Limb (tissue), 2 donors: ENCODE results near the gene MACROD1.

ENCODE experiments used
- DNase-seq, 2 donors: peaks; one replicate each; pipeline ENCODE4 v3.0.0-alpha.2; 2016; ENCODE audit errors: extremely low spot score in 2 of 2

MACROD1 gene

DNA sequence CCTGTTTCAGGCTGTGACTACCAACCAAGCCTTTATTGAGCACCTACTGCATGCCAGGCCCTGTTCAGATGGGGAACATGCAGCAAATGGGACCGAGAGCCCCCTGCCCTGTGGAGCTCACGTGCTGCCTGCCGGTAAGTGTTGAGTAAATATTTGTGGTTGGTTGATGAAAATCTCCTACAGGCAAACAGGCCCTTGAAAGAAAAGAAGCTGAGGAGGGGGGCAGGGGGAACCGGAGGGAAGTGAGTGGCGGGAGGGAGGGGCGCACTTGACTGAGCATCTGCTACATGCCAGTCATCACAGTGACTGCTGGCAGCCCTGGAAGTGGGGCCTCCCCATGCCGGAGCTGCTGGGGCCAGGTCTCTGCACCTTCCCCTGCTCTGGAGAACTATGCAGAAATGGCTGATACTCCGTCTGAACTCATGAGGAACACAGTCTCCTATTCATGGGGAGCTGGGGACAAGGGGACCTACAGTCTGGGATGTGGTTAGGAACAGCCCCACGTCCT, 34.2 kb downstream of the MACROD1 start:
- DNase-seq = peak in 1 of 2 donors; percentile 65

DNA sequence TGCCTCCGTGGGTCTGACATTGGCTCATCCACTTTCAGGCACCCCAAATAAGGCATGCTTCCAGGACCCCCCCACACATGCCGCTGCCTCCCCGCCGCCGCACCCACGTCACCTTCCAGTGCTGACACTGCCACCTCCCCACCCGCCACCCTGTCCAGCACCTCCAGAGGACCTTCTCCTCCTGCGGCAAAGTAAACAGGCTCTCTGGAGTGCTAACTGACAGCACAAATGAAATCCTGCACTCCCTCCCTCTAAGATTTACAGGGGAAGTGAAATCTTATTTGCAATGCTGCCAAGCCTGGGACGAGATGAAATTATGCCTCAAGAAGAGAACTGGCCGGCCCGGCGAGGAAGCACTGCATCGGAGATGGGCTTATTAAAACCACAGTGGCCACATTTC, 35.3 kb downstream of the MACROD1 start:
- DNase-seq = no peak

DNA sequence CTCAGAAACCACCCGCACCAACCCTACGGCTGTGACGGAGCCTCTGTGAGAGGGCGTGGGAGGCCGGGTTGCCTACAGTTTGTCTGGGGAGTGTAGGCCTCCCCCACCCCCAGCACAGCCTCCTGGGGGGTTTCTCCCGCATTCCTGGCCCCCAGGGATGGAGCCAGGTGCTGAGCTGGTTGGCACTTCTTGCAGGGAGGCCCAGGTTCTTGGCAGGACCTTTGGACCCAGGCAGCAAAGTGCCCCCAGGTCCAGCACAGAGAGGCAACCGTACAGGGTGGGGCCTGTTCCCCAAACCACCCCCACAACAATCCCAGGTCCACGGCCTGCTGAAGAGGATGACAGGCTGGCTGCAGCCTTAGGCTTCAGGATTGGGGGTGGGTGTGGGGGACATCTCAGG, 36.5 kb downstream of the MACROD1 start:
- no peak for DNase-seq

DNA sequence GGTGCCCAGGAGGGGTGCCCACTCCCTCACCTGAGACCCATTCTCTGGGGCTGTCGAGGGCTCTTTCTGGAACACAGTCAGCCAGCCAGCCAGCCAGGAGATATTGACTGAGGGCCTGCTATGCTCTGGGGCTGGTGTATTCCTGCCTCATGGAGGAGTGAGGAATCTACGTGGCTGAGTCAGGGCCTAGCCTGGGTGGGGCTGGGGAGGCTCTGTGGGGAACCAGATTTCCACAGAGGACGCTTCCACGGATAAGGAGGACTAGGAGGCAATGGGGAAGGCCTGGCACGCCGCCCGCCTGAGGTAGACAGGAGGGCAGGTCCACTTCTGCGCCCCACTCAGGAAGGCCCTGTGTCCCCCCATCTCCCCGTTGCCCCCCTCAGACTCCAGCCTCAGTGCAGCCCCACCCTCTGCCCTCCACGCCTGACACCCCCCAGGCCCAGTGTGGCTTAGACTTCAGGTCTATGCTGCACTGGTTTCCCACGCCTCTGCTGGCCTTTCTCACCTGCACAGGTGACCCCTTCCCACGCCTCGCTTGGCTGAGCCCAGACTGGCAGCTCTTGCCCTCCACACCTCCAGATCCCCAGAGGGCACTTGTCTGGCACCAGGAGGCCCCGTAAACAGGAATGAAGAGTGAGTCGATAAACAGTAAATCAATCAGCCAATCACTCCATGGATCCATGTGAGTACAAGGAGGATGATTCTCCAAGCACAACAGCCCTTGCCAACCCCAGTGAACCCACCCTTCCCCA, 37.5 kb downstream of the MACROD1 start:
- DNase-seq = no peak

DNA sequence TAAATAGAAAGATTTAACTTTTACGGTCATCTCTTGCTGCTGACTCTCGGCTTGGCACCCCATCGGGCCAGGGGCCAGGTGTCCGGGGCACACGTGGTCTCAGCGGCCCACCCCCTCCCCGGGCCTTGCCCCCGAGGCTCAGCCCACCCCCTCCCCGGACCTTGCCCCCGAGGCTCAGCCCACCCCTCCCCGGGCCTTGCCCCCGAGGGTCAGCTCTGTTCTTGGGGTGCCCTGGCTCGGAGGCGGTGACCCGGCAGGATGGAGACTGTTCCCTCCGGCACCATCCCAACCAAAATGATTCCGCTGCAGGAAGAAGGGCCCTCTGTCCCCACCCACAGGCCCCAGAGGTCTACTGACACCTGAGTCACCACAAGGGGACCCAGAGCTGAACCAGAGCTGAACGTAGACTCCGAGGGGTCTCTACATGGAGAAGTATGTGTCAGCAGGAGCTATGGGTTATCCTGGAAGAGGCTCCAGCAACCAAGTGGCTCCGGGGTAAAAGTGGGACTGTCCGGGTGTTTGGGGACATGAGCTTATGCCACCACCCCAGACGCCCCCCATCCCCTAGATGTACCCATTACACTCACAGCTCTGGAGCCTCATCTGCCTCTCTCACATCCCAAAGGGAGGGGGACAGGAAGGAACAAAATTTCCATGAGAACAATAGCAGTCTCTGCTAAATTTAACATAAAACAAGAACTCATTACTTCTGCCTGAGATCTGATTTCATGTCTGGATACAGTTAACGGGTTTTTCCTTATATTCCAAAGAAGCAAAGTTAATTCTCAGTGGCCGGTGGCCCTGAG, 38.4 kb downstream of the MACROD1 start:
- no peak for DNase-seq

DNA sequence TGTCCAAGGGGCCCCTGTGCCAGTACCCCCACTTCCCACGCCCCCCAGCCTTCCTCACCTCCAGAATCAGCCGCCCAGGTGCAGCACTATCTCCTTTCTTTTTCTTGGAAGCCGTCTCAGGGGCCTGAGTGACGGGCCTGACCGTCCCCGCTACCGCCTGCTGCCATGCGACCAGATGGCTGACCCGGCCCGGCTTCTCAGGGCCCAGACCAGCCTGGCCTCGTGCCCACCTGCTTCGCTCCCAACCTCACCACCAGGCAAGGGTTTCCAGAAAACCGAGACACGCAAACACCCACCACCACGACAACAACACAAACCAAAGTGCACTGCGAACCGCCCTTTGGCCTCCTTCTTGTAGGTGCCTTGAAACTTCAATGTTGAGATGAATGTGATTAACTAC, 39.1 kb downstream of the MACROD1 start:
- no peak for DNase-seq

DNA sequence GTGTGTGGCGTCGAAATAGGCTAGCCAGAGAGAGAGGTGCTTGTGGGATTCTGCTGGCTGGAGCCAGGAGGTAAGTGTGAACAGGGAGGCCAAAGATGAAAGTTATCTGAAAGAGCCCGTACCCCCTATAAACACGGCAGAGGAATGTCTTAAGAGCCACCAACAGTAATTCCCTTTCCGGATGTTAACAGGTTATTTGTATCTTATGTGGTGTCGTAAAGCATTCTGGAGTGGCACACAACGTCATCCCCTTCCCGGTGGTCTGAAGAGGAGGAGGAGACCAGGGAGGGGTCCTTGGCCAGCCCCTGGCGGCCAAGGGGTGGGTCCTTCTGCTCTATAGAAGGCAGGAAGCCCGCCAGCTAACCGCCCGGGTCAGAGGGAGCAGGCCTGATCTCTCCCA, 39.5 kb downstream of the MACROD1 start:
- DNase-seq = no peak

DNA sequence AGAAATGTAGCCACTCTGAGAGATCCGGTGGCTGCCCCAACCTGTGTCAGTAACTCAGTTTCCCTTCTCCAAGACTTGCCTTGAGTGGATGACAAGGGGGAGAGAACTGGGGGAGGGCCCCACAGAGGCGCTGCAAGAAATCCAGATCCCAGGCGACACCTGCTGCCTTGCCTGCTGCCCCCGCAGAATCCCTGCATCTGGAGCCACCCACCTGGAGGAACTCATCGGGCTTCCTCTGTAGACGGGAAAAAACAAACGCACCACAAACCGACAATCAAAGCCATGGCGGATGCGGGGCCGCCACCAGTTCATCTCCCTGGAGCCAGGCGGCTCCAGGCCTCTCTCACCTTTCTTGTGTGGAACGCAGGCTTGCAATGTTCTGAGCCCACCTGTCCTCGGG, 40.2 kb downstream of the MACROD1 start:
- no peak for DNase-seq

DNA sequence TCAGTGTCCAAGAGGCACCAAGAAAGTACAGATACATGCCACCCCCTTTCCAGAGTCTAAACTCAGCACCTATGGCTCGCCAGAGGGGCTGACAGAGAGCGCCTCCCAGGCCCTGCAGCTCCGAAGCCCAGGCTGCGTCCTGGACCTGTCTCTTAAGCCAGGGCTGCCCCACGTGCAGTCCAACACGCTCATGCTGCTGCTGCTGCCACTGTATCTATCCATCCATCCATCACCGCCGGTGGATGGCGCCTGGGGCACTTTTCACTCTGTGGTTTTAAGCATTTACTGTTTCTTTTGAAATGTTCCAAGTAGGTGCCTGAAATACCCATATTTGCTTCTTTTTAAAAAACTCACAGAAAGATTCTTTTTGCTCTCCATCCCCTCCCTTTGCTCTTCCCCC, 41.8 kb downstream of the MACROD1 start:
- no peak for DNase-seq

DNA sequence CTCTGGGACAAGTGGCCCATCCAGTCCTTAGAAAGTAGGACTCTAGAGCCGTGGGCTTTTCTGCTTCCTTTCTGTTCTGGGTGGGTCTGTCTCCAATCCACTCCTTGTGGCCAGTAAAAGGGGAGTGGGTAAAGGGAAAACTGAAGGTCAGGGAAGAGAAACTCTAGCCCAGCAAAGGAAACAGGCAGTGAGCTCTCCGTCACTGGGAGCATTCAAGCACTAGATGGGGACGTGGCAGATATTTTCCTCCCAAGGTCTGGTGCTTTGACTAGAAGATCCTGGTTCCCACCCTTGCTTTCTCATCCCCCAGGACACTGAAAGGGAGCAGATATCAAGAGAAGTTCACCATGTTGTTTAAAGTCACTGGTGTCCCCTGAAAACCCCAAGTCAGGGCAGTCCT, 42.2 kb downstream of the MACROD1 start:
- no peak for DNase-seq

DNA sequence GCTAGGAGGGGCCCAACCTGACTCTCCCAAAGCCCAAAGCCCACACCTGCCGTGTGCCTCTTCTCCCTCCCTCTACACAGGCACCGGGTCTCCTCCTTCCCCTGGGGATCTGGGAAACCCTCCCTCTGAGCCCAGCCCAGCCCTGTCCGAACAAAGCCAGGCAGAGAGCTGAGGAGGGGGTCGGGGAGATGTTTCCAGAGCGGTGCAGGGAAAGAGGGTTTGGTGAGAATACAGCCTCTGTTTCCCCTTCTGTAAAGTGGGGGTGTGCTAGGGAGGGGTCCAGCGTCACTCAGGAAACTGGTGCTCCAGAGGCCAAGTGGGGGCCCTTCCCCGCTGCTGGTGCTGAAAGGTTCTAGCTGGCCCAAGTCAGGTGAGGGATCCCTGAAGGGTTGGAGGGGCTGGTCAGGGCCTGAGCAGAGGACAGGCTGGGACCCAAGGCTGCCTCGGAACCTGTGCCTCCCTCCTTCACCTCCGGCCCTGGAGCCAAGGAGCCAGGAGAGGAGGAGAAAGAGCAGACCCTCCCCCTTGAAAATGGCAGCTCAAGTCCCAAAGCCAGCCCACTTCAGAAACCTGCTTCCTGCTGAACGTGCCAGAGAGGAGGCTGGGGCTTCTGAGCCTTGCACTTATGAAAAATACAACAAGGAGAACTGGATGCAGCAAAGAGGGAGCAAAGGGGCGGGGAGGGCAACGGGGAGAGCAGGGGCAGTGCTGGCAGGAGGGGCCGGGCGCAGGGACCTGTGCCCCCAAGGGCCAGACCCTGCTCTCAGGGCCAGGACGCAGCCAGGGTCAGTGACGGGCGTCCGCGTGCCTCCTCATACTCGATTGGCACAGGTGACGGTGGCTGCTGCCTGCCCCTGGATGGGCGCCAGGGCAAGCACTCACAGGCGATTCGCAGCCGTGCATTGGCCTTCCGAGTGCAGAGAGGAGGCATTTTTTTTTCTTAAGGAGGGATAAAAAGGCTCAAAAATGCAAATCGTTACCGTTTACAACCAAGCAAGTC, 43.2 kb downstream of the MACROD1 start:
- DNase-seq = no peak

DNA sequence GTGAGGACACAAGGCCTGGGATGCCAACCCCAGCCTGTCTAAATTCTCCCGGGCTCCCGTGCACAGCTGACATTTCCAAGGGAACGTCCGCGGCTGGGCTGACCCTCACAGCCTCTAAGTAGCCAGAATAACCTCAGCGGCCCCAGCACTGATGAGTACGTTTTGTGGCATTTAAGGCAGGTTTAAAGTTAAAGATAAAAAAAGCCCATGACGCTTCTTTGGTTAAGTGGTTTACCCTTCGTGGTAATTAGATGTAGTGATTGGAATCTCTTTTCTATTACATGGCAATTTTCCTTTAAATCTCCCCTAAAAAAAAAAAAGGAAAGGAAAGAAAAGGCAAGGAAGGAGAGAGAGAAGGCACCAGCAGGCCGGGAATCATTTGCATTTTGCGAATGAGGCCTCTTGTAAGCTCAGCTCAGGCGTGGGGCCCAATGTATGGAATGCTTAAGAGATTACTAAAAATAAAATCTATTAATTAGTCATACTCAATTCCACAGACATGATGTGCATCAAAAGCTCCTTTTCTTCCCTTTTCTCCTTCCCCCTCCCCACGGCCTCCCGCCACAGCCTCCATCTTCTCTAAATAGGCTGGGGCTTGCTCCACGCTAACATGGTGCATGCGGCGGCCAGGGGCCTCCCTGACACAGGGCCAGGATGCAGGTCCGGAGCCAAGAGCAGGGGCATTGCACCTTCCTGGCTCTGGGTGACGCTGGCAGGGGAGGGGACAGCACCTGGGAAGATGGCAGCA, 44.1 kb downstream of the MACROD1 start:
- DNase-seq = no peak

DNA sequence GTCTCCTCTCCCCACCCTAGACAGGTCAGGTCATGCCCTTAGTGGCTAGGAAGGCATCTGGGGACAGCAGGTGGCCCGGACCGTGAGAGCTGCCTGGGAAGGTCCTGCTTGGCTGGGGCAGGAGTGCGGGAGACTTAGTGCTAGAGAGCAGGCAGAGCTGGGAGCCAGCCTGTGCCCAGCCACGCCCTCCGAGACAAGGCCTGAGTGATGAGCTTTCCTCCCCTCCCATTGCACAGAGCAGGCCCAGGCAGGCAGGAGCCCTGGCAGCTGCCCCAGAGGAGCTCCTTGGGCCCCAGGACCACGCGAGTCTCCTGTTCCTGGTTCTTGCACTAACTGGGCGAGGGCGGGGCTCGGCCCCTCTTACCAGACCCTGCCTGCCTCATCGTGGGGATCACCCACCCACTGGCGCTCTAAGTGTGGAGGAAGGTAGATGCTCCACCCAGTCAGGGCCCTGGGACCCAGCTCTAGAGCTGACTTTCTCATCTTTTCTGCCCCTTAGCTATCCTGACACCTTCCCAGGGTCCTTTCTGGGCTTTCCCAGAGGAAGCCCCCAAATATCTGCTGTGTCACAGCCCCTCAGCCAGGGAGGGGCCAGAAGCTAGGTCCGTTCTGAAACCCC, 44.9 kb downstream of the MACROD1 start:
- no peak for DNase-seq

DNA sequence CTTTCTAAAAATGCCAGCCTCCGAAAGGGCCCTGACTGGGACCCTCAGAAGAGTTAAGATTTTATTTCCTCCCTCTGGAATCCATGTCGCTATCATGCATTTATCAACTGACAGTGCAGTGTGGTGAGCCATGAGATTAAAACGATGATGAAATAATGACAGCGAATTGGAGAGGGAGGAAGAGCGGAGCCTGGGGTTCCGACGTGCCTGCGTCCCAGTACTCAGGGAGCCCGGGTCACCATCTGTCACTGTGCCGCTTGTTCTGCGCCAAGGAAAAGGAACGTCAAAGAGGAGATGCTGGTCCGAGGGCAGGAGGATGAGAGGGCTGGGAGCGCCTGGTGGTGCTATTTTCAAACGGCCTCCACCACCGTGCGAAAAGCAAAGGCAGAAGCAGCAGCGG, 46.2 kb downstream of the MACROD1 start:
- no peak for DNase-seq

DNA sequence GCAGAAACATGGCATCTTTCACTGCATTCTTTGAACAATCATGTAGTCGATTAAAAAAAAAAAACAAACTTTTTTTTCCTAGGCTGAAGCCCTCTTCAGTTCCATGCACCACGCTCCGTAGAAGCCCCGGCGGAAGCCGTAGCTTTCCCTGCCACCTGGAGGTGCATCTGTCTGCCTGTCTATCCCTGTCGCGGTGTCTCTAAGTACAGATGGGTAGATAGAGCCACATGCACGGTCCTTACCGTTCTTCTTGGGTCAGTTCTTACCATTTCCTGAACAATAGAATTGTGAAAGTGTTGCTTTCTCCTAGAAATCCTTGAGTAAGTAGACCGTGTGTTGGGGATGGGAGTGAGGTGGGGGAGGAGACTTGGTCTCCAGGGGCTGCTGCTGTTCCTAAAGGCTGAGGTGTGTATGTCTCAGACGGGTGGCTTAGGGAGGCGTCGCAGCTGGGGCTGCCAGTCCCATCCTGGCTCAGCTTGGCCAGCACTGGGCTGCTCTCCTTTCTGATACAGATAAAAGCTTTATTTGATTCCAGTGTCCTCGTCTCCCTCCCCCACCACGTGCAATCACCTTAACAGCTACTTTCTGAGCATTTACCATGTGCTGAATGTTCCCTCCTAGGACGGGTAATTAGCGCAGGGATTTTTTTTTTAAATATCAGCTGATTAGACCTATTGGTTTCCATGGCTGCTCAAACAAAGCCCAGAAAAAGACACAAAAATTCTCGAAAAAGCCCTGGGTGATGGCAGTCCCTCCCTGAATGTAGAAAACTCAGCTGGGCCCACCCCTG, 46.8 kb downstream of the MACROD1 start:
- DNase-seq = no peak

DNA sequence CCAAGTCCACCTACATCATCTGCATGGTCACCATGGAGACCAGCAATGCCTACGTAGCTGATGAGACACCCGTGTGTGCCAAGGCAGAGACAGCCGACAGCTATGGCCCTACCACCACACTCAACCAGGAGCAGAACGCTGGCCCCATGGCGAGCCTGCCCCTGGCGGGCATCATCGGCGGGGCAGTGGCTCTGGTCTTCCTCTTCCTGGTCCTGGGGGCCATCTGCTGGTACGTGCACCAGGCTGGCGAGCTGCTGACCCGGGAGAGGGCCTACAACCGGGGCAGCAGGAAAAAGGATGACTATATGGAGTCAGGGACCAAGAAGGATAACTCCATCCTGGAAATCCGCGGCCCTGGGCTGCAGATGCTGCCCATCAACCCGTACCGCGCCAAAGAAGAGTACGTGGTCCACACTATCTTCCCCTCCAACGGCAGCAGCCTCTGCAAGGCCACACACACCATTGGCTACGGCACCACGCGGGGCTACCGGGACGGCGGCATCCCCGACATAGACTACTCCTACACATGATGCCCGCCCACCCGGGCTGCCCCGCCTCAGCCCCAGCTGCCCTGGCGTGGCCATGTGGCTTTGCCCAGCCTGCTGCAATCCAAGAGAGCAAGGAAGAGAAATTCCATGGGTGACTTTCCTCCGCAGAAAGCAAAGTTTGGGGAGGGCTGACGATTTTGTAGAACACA, 48.0 kb downstream of the MACROD1 start:
- DNase-seq = no peak

DNA sequence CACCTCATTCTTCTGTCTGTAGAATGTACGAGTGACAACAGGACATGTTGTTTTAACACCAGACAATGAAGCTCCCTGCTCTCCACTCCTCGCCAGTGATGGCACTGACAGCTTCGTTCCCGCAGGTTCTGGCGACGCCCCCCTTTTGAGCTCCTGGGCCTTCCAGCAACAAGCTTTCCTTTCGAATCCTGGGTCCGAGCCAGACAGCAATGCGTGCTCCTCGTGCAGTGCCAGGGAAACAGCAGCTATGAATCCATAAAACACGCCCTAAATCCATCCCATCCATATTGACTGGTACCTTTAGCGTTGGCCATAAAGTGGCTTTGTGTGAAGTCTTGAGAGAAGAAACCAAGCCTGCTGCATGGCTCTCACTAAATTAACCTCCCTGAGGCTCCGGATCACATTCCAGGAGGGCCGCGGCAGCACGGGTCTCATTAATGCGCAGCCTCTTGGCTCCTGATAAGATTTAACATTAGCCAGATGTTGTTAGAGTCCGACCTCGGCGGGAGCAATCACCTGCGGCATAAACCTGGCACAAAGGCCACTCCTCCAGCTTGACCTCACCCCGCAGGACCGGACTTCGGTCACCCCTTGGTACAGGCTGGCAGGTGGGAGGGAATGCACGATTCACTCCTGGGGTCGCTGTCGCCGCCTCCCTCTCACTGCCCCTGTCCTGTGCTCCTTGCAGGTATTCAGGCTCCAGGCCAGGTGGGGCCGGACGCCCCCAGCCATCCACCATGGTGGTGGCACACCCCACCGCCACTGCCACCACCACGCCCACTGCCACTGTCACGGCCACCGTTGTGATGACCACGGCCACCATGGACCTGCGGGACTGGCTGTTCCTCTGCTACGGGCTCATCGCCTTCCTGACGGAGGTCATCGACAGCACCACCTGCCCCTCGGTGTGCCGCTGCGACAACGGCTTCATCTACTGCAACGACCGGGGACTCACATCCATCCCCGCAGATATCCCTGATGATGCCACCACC, 50.1 kb downstream of the MACROD1 start:
- DNase-seq = no peak

DNA sequence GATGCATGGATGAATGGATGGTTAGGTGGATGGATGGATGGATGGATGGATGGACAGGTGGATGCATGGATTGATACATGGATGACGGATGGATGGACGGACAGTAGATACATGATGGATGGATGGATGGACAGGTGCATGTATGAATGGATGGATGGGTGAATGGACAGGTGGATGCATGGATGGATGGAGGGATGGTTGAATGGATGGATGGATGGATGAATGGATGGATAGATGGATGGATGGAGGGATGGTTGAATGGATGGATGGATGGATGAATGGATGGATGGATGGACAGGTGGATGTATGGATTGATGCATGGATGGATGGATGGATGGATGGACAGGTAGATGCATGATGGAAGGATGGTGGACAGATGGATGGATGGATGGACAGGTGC, 51.7 kb downstream of the MACROD1 start:
- DNase-seq = no peak
